Measurements from ENCODE around the gene CLSTN2. TPM values are rescaled to one million over a fixed set of nuclear protein-coding genes. Genes with fewer than 3 reads are reported as not detected.
A peak's percentile ranks its signal among the peaks of the same experiment; 100 is the strongest.

The CLSTN2 gene
- total and polyA plus RNA-seq, 2 of the 13 experiments (the other 11 are each of a cell fraction or from before 2014, with no cell fraction given), result not detected

DNA sequence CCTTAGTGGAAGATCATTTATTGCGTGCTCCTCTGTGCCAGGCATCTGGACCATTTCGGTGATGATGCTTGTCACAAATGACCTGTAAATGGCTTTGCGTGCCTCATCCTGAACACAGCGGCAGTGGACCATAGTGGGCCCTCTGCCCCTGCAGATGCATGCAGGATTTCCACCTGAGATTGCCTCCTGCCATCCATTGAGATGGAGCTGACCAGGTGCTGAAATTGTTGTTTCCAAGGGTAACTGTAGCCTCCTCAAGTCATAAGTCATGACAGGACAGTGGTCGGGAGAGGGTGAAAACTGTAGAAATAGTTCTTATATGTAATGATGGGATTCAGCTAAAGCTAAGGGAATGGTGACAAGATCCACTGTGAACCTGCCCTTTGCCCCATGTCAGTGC lies 35.5 kb downstream of the CLSTN2 start:
- WGBS (ENCODE audit: low lambda C conversion rate), result 19% methylated on average over 4 of the region's 5 CpGs
- H3K4me1 ChIP-seq (ENCODE audit: insufficient read depth, low read length), result no peaks in the 10 kb centered on the region
- POLR2A ChIA-PET, result no interaction called here
- H3K9ac ChIP-seq (ENCODE audit: insufficient read depth, low read depth, low read length), result no peak overlapping the region
- ATAC-seq (no peak), FAIRE-seq (no peak), DNase-seq (ENCODE audit: low spot score) (no peak)
- in situ Hi-C loops (cut with HindIII; ENCODE audit: extremely low pct_ligation_motif_present, low pct_unique_long_range_greater_than_20kb), result no loop called here
- H3K79me2 ChIP-seq (ENCODE audit: insufficient read depth, low read length), result no peaks in the 10 kb centered on the region
- H3K9me3 ChIP-seq (ENCODE audit: low read length), result no peaks in the 10 kb centered on the region
- H4K20me1 ChIP-seq (ENCODE audit: insufficient read depth, low read length), result no peaks in the 10 kb centered on the region
- H3K4me3 ChIP-seq (replicated peaks in 1 of 3; ENCODE audit: insufficient read depth in 1 of 3, low read depth in 2 of 3, low read length in 3 of 3), result no peak overlapping the region
- H3K36me3 ChIP-seq (replicated peaks in 1 of 2; ENCODE audit: control insufficient read depth in 1 of 2, insufficient read depth in 2 of 2, low read length in 2 of 2), result no peaks in the 10 kb centered on the region
- TF ChIP-seq, protein P1, sequence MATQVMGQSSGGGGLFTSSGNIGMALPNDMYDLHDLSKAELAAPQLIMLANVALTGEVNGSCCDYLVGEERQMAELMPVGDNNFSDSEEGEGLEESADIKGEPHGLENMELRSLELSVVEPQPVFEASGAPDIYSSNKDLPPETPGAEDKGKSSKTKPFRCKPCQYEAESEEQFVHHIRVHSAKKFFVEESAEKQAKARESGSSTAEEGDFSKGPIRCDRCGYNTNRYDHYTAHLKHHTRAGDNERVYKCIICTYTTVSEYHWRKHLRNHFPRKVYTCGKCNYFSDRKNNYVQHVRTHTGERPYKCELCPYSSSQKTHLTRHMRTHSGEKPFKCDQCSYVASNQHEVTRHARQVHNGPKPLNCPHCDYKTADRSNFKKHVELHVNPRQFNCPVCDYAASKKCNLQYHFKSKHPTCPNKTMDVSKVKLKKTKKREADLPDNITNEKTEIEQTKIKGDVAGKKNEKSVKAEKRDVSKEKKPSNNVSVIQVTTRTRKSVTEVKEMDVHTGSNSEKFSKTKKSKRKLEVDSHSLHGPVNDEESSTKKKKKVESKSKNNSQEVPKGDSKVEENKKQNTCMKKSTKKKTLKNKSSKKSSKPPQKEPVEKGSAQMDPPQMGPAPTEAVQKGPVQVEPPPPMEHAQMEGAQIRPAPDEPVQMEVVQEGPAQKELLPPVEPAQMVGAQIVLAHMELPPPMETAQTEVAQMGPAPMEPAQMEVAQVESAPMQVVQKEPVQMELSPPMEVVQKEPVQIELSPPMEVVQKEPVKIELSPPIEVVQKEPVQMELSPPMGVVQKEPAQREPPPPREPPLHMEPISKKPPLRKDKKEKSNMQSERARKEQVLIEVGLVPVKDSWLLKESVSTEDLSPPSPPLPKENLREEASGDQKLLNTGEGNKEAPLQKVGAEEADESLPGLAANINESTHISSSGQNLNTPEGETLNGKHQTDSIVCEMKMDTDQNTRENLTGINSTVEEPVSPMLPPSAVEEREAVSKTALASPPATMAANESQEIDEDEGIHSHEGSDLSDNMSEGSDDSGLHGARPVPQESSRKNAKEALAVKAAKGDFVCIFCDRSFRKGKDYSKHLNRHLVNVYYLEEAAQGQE (IDR thresholded peaks at IDR 0.05; ENCODE audit: borderline replicate concordance in 1 of 2, low read depth in 1 of 2, low read length in 2 of 2), result peak in 1 of 2 experiments; percentile 35; a peak in 2 of 4 replicates
- no peak for TF ChIP-seq RNF2 (conservative IDR thresholded peaks at IDR 0.05; ENCODE audit: low read depth)
- no TSS peak for BruUV-seq (replicated peaks)
- CTCF ChIA-PET (ENCODE audit: low intra/inter-chr PET ratio, low total read pairs), result no interaction called here
- no peak overlapping the region for H3K27ac ChIP-seq (ENCODE audit: extremely low read length, insufficient read depth, low read length)
- no peak overlapping the region for H3K4me2 ChIP-seq (ENCODE audit: low read depth, low read length)
- no peaks in the 10 kb centered on the region; a peak in 1 of 5 replicates for H3K27me3 ChIP-seq (ENCODE audit: control insufficient read depth in 1 of 2, insufficient read depth in 2 of 2, low read length in 2 of 2)
- H2AFZ ChIP-seq (ENCODE audit: low read length), result no peak overlapping the region
- intact Hi-C loops (cut with micrococcal nuclease; ENCODE audit: unreplicated experiment), result no loop called here

DNA sequence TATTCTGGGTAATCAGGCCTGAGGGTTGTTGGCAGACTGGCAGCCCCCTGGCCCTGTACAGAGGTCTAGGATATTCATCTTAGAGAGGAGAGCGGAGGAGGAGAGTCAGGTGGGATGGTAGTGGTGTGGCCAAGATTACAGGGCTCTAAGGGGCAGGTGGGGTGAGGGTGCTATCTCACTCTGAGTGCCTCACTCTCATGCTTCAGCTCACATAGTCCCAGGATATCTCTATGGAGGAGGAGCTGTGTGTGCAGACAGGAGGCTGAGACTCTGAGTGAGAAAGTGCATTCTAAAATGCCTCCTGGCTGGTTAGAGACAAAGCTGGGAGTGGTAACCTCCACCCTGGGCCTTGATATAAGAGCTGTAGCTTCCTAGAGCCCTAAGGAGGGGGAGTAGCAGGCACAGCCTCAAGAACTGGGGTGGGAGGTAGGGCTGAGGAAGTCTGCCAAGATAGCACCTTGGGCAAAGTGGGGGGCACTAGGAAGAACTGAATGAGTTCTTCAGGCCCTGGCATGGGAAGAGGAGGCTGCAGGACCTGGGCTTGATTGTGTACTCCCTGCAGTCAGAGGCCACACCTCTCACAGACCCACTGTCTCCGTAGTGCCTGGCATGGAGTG lies 39.9 kb downstream of the CLSTN2 start:
- WGBS (ENCODE audit: low lambda C conversion rate), result 0% methylated on average over 2 of the region's 2 CpGs
- no peaks in the 10 kb centered on the region for H3K27me3 ChIP-seq (ENCODE audit: control insufficient read depth in 1 of 2, insufficient read depth in 2 of 2, low read length in 2 of 2)
- no peaks in the 10 kb centered on the region for H4K20me1 ChIP-seq (ENCODE audit: insufficient read depth, low read length)
- intact Hi-C loops (cut with micrococcal nuclease; ENCODE audit: unreplicated experiment), result no loop called here
- no peak overlapping the region for H3K27ac ChIP-seq (ENCODE audit: extremely low read length, insufficient read depth, low read length)
- no peaks in the 10 kb centered on the region for H3K9me3 ChIP-seq (ENCODE audit: low read length)
- FAIRE-seq, result no peak
- BruUV-seq (replicated peaks), result no TSS peak
- no peak overlapping the region for H3K9ac ChIP-seq (ENCODE audit: insufficient read depth, low read depth, low read length)
- in situ Hi-C loops (cut with HindIII; ENCODE audit: extremely low pct_ligation_motif_present, low pct_unique_long_range_greater_than_20kb), result no loop called here
- ATAC-seq, result no peak
- POLR2A ChIA-PET, result no interaction called here
- no peak overlapping the region for H2AFZ ChIP-seq (ENCODE audit: low read length)
- DNase-seq (ENCODE audit: low spot score), result no peak
- no peaks in the 10 kb centered on the region for H3K4me1 ChIP-seq (ENCODE audit: insufficient read depth, low read length)
- no peak overlapping the region for H3K4me3 ChIP-seq (replicated peaks in 1 of 3; ENCODE audit: insufficient read depth in 1 of 3, low read depth in 2 of 3, low read length in 3 of 3)
- H3K79me2 ChIP-seq (ENCODE audit: insufficient read depth, low read length), result no peaks in the 10 kb centered on the region
- H3K4me2 ChIP-seq (ENCODE audit: low read depth, low read length), result no peak overlapping the region
- CTCF ChIA-PET (ENCODE audit: low intra/inter-chr PET ratio, low total read pairs), result no interaction called here
- H3K36me3 ChIP-seq (replicated peaks in 1 of 2; ENCODE audit: control insufficient read depth in 1 of 2, insufficient read depth in 2 of 2, low read length in 2 of 2), result no peaks in the 10 kb centered on the region
- TF ChIP-seq NFKBIZ (CRISPR knock-in tag; IDR thresholded peaks at IDR 0.05), result no peak
- TF ChIP-seq RBAK (CRISPR knock-in tag; IDR thresholded peaks at IDR 0.05), result no peak
- TF ChIP-seq ZNF660 (CRISPR knock-in tag; IDR thresholded peaks at IDR 0.05; ENCODE audit: borderline replicate concordance, low read depth), result no peak
- no peak for TF ChIP-seq ZNF547 (CRISPR knock-in tag; IDR thresholded peaks at IDR 0.05)
- no peak for TF ChIP-seq ZNF839 (CRISPR knock-in tag; IDR thresholded peaks at IDR 0.05; ENCODE audit: borderline replicate concordance)
